Left forelimb (tissue), 1 donor: ENCODE data around the gene ERCC6L2.

Experiments
- DNase-seq: peaks from one replicate; pipeline ENCODE4 v3.0.0-alpha.2; 2018; ENCODE audit warnings: low spot score

Gene ERCC6L2

GRCh38 chr9:95870352-95870751 is 5.1 kb upstream of the ERCC6L2 start:
- no peak for DNase-seq

- DNase-seq = no peak
Observed at GRCh38 chr9:95870906-95871305, 4.6 kb upstream of the ERCC6L2 start.

- DNase-seq = no peak
Observed at GRCh38 chr9:95874303-95874988, 1.0 kb upstream of the ERCC6L2 start.

- peak; percentile 73 for DNase-seq
Observed at GRCh38 chr9:95874989-95875304, 544 bp upstream of the ERCC6L2 start.

- DNase-seq = no peak
Observed at GRCh38 chr9:95876138-95876444, 600 bp downstream of the ERCC6L2 start.

GRCh38 chr9:95876595-95876994 is 1.1 kb downstream of the ERCC6L2 start:
- DNase-seq = no peak

GRCh38 chr9:95877984-95878383 is 2.5 kb downstream of the ERCC6L2 start:
- DNase-seq = no peak

GRCh38 chr9:95879591-95879990 is 4.1 kb downstream of the ERCC6L2 start:
- no peak for DNase-seq

- DNase-seq = no peak
Observed at GRCh38 chr9:95880021-95880690, 4.7 kb downstream of the ERCC6L2 start.

- DNase-seq = no peak
Observed at GRCh38 chr9:95887926-95888497, 12.5 kb downstream of the ERCC6L2 start.

GRCh38 chr9:95890594-95890993 is 15.1 kb downstream of the ERCC6L2 start:
- no peak for DNase-seq

GRCh38 chr9:95891067-95891671 is 15.7 kb downstream of the ERCC6L2 start:
- DNase-seq = no peak

GRCh38 chr9:95892690-95893089 is 17.2 kb downstream of the ERCC6L2 start:
- no peak for DNase-seq

- DNase-seq = no peak
Observed at GRCh38 chr9:95896580-95896979, 21.1 kb downstream of the ERCC6L2 start.

- DNase-seq = no peak
Observed at GRCh38 chr9:95901506-95901905, 26.0 kb downstream of the ERCC6L2 start.

GRCh38 chr9:95903398-95903797 is 27.9 kb downstream of the ERCC6L2 start:
- DNase-seq = no peak

- DNase-seq = no peak
Observed at GRCh38 chr9:95907794-95908193, 32.3 kb downstream of the ERCC6L2 start.

- DNase-seq = no peak
Observed at GRCh38 chr9:95910023-95910707, 34.7 kb downstream of the ERCC6L2 start.

GRCh38 chr9:95910770-95911340 is 35.4 kb downstream of the ERCC6L2 start:
- DNase-seq = no peak

- DNase-seq = no peak
Observed at GRCh38 chr9:95912773-95913172, 37.3 kb downstream of the ERCC6L2 start.

GRCh38 chr9:95920017-95920416 is 44.5 kb downstream of the ERCC6L2 start:
- DNase-seq = no peak

- no peak for DNase-seq
Observed at GRCh38 chr9:95923794-95924193, 48.3 kb downstream of the ERCC6L2 start.
